ENCODE measurements around the gene POLA2.
A peak's percentile ranks its signal among the peaks of the same experiment; 100 is the strongest.

The POLA2 gene

GRCh38 chr11:65280646-65281045 lies 18.9 kb downstream of the POLA2 start:
- no peak for DNase-seq (ENCODE audit: low read depth in 2 of 2)

GRCh38 chr11:65286686-65287085 lies 24.9 kb downstream of the POLA2 start:
- DNase-seq (ENCODE audit: low read depth in 2 of 2), result no peak

GRCh38 chr11:65287601-65288000 lies 25.8 kb downstream of the POLA2 start:
- no peak for DNase-seq (ENCODE audit: low read depth in 2 of 2)

- DNase-seq (ENCODE audit: low read depth in 2 of 2), result no peak
Observed at GRCh38 chr11:65288706-65289536, 27.2 kb downstream of the POLA2 start.

- peak; percentile 98 for DNase-seq (ENCODE audit: low read depth in 2 of 2)
Observed at GRCh38 chr11:65290448-65291165, 28.8 kb downstream of the POLA2 start.

- no peak for DNase-seq (ENCODE audit: low read depth in 2 of 2)
Observed at GRCh38 chr11:65291613-65292012, 29.9 kb downstream of the POLA2 start.

- no peak for DNase-seq (ENCODE audit: low read depth in 2 of 2)
Observed at GRCh38 chr11:65292890-65293289, 31.1 kb downstream of the POLA2 start.

- no peak for DNase-seq (ENCODE audit: low read depth in 2 of 2)
Observed at GRCh38 chr11:65293909-65294381, 32.2 kb downstream of the POLA2 start.

GRCh38 chr11:65295001-65295400 lies 33.2 kb downstream of the POLA2 start:
- DNase-seq (ENCODE audit: low read depth in 2 of 2), result no peak

- no peak for DNase-seq (ENCODE audit: low read depth in 2 of 2)
Observed at GRCh38 chr11:65295571-65296341, 34.0 kb downstream of the POLA2 start.

- no peak for DNase-seq (ENCODE audit: low read depth in 2 of 2)
Observed at GRCh38 chr11:65297026-65297672, 35.4 kb downstream of the POLA2 start.

GRCh38 chr11:65298131-65298535 lies 36.4 kb downstream of the POLA2 start:
- DNase-seq (ENCODE audit: low read depth in 2 of 2), result no peak

- DNase-seq (ENCODE audit: low read depth in 2 of 2), result no peak
Observed at GRCh38 chr11:65298655-65299179, 37.0 kb downstream of the POLA2 start.

- no peak for DNase-seq (ENCODE audit: low read depth in 2 of 2)
Observed at GRCh38 chr11:65300621-65301275, 39.0 kb downstream of the POLA2 start.

GRCh38 chr11:65301491-65302329 lies 39.9 kb downstream of the POLA2 start:
- DNase-seq (ENCODE audit: low read depth in 2 of 2), result no peak

- DNase-seq (ENCODE audit: low read depth in 2 of 2), result no peak
Observed at GRCh38 chr11:65303555-65303954, 41.8 kb downstream of the POLA2 start.

- DNase-seq (ENCODE audit: low read depth in 2 of 2), result no peak
Observed at GRCh38 chr11:65304110-65304509, 42.3 kb downstream of the POLA2 start.

GRCh38 chr11:65304613-65305012 lies 42.9 kb downstream of the POLA2 start:
- DNase-seq (ENCODE audit: low read depth in 2 of 2), result no peak

GRCh38 chr11:65305501-65306268 lies 43.9 kb downstream of the POLA2 start:
- DNase-seq (ENCODE audit: low read depth in 2 of 2), result no peak
